Activated CD8-positive, alpha-beta memory T cell treated with anti-CD3 and anti-CD28 coated beads, Interleukin-2, amount 50 U/mL, for 48 hours (primary cell): ENCODE data around the gene ANKH.

Experiments used
- DNase-seq: peaks from one replicate; pipeline ENCODE4 v3.0.0-alpha.2; 2020

Gene ANKH

GRCh38 chr5:14710313-14710994 is 161.1 kb downstream of the ANKH start:
- DNase-seq, result peak; percentile 50

GRCh38 chr5:14708551-14708950 is 163.0 kb downstream of the ANKH start:
- DNase-seq, result peak; percentile 39

GRCh38 chr5:14707811-14708390 is 163.7 kb downstream of the ANKH start:
- peak; percentile 30 for DNase-seq

- no peak for DNase-seq
Measured at GRCh38 chr5:14706615-14707021, 165.0 kb downstream of the ANKH start.

GRCh38 chr5:14705556-14705955 is 166.0 kb downstream of the ANKH start:
- DNase-seq, result no peak

GRCh38 chr5:14702238-14702839 is 169.2 kb downstream of the ANKH start:
- no peak for DNase-seq

- DNase-seq, result no peak
Measured at GRCh38 chr5:14701556-14701955, 170.0 kb downstream of the ANKH start.

GRCh38 chr5:14700478-14701436 is 170.8 kb downstream of the ANKH start:
- DNase-seq, result no peak

- no peak for DNase-seq
Measured at GRCh38 chr5:14699807-14700400, 171.7 kb downstream of the ANKH start.

- DNase-seq, result no peak
Measured at GRCh38 chr5:14699159-14699558, 172.4 kb downstream of the ANKH start.

GRCh38 chr5:14698495-14698894 is 173.1 kb downstream of the ANKH start:
- DNase-seq, result no peak

GRCh38 chr5:14696851-14697250 is 174.7 kb downstream of the ANKH start:
- DNase-seq, result no peak

- DNase-seq, result no peak
Measured at GRCh38 chr5:14696057-14696456, 175.5 kb downstream of the ANKH start.

- no peak for DNase-seq
Measured at GRCh38 chr5:14695152-14695551, 176.4 kb downstream of the ANKH start.

- no peak for DNase-seq
Measured at GRCh38 chr5:14693070-14693469, 178.5 kb downstream of the ANKH start.

- DNase-seq, result no peak
Measured at GRCh38 chr5:14687023-14687665, 184.4 kb downstream of the ANKH start.

- no peak for DNase-seq
Measured at GRCh38 chr5:14686517-14686916, 185.1 kb downstream of the ANKH start.

GRCh38 chr5:14685757-14686156 is 185.8 kb downstream of the ANKH start:
- no peak for DNase-seq

GRCh38 chr5:14684757-14685156 is 186.8 kb downstream of the ANKH start:
- DNase-seq, result no peak

- no peak for DNase-seq
Measured at GRCh38 chr5:14683906-14684455, 187.6 kb downstream of the ANKH start.

- DNase-seq, result no peak
Measured at GRCh38 chr5:14681236-14681752, 190.3 kb downstream of the ANKH start.

- DNase-seq, result no peak
Measured at GRCh38 chr5:14679595-14679994, 192.0 kb downstream of the ANKH start.
